T follicular helper cell (primary cell): ENCODE data around the gene PERM1.
A peak's percentile ranks its signal among the peaks of the same experiment; 100 is the strongest.
"Not testable (repeated sequence)": the region's sequence is repeated elsewhere in the genome, so short reads cannot be mapped to it uniquely, and the experiment has no call there.

ENCODE experiments used
- DNase-seq: peaks from one replicate; pipeline ENCODE4 v3.0.0-alpha.2; 2020; ENCODE audit warnings: low read depth

The PERM1 gene

DNA sequence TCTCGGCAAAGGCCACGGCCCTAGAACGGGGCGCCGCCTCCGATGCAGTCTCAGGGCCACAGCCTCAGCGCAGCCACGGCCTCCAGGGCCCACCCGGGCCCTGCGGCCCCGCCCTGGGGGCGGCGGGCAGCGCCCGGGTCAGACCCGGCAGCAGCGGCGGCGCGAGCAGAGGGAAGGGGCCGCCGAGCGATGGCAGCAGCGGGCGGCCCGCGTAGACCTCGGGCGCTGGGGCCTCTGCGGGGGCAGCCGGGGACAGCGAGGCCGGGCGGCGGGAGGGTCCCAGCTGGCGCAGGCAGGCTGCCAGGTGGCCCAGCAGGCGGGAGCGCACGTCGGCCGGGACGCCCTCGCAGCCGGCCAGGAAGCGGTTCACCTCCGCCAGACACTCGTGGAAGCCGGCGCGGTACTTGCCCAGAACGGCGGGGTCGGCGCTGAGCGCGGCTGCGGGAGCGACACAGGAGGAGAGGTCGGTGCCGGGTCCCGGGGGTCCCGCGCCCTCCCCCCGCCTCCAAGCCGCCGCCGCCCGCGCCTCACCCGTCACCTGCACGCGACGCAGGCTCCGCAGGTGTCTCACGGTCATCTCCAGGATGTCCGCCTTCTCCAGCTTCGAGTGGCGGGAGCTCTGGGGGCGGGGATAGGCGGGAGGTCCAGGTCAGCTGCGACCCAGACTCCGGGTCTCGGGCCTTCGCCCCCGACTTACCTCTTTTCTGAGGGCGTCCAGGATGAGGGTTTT, 17.3 kb upstream of the PERM1 start:
- DNase-seq = no peak

DNA sequence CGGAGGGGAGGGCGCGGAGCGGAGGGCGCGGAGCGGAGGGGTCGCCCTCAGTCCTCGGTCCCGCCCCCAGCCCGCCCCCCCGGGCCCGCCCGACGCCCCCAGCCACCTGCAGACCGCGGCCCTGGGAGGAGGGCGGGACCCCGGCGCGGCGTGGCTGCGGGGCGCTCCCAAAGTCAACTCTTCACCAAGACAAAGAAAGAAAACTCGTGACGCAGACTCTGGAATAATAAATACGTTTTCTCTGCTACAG, 16.8 kb upstream of the PERM1 start:
- no peak for DNase-seq

DNA sequence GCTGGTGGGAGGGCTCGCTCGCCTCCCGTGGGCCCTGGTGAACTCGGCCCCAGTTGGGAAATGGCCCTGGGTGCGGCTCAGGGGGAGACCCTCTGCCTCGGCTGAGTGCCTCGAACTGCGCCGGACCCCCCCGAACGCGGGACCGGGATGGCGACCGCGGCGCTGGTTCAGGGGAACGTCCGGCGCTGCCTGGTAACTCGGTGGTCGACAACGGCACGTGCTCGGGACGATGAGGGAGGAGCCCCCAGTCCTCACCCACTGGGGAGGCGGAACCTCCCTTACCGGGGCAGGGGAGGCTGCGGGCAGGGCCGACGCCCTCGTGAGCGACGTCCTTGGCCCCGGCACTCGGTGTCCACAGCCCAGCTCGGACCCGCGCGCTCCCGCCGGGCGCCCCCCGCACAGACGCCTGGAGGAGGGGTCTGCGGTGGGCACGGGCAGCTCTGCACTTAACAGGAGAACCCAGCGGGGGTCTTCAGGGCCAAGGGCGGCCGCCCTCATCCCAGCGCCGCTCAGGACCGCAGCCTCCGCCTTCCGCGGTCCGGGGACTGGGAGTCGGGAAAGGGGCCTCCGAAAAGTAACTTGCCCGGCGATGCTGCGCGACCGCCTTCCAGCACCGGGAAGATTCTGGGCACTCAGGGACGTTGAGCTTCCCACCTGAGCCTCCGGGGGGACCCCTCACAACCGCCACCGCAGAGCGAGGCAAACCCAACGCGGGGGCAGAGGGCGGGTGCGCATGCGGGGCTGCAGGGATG, 16.3 kb upstream of the PERM1 start:
- no peak for DNase-seq

DNA sequence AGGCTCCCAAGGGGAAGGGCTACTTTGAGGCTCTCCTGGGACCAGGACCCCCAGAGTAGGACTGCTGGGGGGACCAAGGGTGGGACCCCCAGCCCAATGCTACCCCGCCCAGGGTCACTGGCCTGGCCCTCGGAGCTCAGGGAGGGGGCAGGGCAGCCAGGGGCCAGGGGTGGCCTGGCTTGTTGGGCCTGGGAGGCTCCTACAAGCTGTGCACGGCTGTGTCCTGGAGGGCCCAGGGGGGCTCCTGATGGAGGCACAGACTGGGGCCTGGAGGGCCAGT, 15.8 kb upstream of the PERM1 start:
- no peak for DNase-seq

DNA sequence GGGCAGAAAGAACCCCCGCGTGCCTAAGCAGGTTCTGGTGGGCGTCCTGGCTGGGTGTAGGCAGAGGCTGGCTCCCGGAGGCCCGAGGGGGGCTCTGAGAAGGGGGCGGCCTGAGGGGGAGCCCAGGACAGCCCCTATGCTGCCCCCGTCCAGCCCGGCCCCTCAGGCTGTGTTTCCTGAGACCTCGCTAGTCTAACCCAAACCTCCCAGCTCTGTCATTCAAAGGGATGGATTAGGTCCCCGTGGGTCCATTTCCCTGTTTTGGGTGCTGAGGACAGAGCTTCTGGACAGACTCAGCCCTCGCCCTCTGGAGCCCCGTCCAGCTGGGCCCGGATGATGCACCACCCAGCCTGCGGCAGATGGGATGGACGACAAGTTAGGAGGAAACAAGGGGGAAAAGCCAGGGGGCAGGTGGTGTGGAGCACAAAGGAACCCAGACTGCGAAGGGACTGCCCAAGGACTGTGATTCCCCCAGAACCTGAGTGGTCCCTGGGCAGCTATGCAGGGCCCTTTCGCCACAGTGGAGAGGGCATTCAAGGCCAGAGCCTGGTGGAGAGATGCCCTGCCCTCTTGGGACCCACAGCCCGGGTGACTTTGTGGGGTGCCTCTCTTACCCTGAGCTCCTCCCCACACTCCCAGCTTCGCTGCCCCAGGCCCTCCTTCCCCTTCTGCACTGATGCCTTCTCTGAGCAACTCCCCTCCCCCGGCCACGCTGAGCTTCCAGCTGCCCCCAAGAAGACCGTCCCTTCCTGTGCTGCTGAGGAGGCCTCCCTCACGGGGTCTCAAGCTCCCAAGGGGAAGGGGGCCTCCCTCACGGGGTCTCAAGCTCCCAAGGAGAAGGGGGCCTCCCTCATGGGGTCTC, 15.2 kb upstream of the PERM1 start:
- DNase-seq = no peak

DNA sequence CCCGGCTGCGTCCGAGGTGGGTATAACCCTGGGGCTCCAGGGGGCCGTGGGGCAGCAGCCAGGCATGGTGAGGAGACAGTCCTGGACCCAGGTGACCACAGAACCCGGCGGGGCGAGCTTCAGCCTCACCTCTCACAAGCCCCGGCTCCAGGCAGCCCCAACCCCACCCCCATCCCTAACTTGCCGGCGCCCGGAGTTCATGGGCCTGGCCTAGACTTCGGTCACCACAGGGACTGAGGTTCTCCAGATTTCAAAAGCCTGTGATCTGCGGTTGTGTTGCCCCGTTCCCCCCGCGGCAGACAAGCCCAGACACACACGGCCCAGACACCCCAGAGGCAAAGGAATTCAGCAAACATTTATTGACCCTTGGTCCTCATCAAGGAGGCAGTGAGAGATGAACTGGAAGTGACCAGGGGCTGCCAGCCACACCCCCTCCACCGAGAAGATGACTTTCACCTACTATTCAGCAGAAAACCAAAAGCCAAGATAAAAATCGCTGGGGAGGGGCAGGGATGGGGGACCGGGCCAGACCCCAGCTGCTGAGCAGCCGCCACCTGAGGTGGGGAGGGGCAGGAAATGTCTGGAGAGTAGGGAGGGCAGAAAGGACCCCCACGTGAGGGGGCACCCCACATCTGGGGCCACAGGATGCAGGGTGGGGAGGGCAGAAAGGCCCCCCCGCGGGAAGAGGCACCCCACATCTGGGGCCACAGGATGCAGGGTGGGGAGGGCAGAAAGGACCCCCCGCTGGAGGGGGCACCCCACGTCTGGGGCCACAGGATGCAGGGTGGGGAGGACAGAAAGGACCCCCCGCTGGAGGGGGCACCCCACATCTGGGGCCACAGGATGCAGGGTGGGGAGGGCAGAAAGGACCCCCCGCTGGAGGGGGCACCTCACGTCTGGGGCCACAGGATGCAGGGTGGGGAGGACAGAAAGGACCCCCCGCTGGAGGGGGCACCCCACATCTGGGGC, 14.1 kb upstream of the PERM1 start:
- DNase-seq = no peak

DNA sequence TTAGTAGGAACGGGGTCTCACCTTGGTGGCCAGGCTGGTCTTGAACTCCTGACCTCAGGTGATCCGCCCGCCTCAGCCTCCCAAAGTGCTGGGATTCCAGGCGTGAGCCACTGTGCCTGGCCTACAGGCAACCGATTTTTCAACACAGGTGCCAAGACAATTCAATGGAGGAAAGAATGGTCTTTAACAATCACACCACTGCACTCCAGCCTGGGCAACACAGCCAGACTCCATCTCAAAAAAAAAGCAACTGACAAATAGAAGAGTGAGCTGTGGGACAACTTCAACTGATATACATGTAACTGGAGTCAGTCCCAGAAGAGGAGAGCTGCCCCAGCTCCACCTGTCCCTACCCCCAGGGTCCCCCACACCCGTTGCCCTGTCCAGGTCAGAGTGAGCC, 12.7 kb upstream of the PERM1 start:
- not testable (repeated sequence) for DNase-seq

DNA sequence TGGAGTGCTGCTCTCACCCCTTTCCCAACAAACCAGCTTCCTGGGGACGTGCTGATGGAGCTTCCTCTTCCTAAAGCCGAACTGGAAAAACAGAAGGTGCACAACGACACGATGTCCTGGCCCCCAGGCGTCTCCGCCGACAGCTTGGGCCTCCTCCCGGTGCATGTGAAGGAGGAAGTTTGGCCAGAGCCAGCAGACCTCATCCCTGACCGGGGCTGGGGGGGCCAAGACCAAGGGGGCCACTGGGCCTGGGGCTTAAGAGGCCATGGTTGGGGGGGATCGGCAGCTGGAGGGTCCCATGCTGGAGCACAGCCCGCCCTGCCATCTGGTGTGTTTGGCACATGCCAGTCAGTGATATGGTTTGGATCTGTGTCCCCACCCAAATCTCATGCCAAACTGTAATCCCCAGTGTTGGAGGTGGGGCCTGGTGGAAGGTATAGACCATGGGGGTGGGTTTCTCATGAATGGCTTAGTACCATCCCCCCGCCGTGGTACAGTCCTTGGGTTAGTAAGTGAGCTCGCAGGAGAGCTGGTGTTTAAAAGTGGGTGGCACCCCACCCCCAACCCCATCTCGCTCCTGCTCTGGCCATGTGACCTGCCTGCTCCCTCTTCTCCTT, 11.6 kb upstream of the PERM1 start:
- no peak for DNase-seq

DNA sequence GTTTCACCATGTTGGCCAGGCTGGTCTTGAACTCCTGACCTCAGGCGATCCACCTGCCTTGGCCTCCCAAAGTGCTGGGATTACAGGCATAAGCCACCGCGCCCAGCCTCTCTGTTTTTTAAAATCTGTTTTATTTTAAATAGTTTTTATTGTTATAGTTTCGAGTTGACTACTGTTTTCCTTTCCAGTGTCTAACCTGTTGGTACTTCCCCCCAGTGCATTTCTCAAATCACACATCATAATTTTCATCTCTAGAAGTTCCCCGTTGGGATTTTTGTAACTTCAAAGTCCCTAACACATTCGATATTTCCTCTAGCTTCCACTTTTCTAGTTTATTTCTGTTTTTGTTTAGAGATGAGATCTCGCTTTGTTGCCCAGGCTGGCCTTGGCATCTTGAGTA, 10.5 kb upstream of the PERM1 start:
- no peak for DNase-seq

DNA sequence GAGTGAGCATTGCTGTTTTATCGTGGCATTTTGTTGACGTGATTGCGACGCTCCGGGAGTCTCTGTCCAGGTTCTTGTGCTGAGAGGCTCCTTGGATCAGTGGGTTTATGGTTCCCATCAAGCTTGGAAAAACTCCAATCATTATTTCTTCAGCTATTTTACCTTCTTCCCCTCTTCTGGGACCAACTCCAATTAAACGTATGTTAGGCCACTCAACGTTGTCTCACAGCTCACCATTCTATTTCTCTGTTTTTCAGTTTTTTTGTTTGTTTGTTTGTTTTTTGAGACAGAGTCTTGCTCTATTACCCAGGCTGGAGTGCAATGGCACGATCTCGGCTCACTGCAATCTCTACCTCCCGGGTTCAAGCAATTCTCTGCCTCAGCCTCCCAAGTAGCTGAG, 10.0 kb upstream of the PERM1 start:
- no peak for DNase-seq

DNA sequence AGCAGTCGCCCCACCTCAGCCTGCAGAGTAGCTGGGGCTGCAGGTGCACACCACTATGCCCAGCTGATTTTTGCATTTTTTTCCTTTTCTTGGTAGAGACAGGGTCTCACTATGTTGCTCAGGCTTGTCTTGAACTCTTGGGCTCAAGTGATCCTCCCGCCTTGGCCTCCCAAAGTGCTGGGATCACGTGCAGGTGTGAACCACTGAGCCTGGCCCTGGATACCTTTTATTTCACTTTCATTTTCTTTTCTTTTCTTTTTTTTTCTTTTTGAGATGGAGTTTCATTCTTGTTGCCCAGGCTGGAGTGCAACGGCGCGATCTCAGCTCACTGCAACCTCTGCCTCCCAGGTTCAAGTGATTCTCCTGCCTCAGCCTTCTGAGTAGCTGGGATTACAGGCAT, 9.4 kb upstream of the PERM1 start:
- DNase-seq = not testable (repeated sequence)

DNA sequence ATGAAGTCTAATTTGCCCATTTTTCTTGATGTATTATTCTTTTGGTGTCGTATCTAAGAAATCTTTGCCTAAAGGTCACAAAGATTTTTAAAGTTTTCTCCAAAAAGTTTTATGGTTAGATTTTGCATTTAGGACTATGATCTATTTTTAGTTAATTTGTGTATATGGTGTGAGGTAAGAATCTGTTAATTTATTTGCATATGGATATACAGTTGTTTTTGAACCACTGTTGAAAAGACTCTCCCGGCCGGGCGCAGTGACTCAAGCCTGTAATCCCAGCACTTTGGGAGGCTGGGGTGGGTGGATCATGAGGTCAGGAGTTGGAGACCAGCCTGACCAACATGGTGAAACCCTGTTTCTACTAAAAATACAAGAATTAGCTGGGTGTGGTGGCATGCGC, 6.2 kb upstream of the PERM1 start:
- not testable (repeated sequence) for DNase-seq

DNA sequence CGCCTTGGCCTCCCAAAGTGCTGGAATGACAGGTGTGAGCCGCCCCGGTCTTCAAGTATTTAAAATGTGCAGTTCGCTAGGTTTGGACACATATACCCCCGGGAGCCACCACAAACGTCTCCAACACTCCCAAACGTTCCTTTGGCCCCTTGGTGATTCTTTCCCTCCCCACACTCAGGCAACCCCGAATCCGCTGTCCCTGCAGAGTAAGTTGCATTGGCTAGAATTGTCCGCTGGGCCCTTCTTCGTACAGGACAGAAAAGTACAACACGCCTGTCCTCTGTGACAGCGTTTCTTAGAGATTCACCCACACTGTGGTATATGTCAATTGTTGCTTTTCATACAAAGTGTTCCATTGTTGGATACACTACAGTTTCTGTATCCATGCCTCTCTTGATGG, 3.2 kb upstream of the PERM1 start:
- DNase-seq = no peak

DNA sequence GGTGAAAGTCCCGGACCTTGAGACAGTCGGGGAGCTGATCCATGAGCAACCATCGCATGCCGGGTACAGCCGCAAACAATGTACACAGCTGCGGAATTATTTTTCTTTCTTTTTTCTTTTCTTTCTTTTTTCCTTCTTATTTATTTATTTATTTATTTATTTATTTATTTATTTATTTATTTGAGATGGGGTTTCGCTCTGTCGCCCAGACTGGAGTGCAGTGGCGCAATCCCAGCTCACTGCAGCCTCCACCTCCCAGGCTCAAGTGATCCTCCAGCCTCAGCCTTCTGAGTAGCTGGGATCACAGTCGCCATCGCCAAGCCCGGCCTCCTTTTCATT, 2.6 kb upstream of the PERM1 start:
- no peak for DNase-seq

DNA sequence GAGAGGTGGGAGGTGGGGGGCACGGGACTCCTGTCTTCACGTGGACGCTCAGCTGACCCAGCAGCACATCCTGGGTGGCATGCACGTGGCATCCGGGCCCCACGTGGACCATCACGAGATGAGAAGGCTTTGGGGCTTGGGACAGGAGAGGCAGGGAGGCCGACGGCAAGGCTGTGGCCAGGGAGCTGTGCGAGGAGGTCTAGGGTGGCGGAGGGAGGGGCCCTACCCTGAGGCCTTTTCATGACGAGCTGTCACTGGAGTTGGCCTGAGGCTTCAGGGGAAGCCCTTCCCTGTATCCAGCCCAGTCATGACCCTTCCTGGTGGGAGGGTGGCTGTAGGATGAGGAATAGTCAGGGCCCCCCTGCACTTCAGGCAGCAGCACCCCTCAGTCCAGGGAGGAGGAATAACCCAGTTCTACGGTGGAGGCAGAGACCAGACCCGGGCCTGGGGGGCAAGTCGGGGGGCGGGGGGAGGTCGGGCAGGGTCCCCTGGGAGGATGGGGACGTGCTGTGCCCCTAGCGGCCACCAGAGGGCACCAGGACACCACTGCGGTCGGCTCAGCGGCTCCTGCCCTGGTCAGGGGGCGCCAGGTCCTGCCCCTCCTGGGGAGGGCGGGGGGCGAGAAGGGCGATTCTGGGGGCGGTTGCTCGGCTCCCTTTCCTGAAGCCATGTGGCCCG, 2.0 kb upstream of the PERM1 start:
- peak; percentile 40 for DNase-seq

DNA sequence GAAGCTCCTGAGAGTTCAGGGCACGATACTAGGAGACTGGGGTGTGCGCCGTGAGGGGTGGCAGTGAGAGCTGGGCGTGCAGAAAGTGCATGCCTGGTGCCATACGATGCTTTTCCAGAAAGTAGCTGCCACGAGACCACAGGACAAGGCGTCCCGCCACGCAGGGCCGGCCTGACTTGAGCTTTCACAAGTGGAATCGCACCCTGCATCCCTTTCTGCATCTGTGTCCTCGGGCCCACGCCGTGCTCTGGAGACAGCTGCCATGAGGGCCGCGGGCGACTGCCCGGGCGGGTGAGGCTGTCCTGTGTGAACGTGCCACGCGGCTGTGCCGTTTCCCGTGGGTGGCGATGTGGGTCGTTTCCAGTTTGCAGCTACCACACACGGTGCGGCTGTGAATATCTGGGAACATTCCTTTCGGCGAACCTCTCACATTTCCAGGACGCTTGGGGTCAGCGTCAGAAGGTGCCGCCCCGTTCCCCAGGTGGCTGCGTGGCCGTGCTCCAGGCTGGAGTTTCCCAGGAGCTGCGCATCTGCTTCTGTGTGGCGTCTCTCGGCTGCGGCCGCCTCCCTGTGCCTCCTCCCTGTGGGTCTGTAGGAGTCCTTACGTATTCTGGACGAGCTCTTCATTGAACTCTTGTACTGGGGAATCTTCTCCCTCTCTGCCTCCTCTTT, 1.0 kb upstream of the PERM1 start:
- no peak for DNase-seq

DNA sequence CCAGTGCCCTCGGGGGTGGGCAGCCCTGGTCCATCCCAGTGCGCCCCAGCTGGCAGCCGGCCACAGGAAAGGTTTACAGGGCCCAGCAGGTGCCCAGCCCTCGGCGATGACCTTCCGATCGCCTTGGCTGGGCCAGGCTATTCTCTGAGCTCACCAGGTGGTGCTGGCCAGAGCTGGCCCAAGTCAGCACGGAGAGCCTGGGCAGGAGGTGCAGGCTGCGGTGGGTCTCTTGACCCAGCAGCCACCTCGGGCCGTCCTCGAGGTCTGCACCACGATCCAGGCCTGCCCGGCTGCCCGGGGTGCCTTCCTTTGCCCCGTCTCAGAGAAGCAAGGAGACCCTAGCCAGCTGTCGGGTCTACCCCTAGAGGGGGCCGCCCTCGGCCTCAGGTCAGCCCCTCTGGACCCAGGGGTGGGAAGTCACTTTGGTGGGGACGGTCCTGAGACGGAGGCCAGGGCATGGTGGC, 370 bp downstream of the PERM1 start:
- DNase-seq = no peak

DNA sequence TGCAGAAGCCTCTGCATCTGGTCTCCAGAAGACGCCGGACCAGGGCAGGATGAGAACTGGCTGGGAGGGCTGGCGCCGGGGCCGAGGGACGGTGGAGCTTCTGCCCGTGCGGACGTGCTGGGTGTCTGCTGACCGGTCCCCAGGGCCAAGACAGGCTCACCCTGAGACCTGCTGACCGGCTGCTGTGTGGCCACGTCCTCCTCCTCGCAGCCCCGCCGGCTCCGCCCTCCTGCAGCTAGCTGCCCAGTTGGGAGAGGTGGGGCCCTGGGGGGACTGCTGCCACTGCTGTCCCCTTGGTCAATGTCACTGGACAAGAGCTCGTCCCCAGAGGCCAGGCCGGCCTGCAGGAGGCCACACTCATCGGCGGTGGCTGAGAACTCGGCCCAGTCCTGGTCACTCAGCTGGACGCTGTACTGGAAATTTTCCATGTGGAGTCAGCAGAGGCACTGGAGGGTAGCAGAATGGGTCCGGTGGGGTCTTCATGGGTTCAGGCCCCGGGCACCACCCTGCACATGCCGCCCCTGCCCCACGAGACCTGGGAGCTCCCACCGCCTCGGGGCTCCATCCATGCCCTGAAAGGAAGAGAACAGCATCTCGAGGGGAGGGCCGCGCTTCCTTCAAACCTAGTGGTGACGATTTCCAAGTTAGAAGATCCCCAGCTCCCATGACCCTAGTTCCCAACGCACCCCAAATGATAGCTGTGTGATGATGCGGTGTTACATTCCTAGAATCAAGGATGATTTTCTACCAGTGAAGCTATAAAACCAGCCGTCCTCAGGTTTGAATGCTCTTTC, 1.1 kb downstream of the PERM1 start:
- DNase-seq = no peak

DNA sequence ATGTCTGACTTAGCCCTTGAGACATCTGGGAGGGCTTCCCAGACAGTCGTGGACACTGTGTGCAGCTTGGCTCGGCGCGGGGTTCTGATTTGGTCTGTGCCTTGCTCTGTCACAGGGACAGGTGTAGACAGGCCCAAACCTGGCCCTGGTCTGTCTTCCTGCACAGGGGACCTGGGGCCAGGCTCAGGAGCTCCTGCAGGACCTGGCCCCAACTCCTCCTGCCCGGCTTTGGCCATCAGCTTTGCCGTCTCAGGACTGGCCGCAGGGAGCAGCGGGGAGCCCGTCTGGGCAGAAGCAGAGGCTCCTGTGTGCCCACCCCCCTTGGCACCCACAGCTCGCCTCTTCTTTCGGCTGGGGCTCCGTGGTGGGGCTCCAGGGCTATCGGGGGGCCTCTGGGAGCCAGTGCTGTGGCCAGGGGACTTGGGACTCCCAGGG, 1.7 kb downstream of the PERM1 start:
- no peak for DNase-seq

DNA sequence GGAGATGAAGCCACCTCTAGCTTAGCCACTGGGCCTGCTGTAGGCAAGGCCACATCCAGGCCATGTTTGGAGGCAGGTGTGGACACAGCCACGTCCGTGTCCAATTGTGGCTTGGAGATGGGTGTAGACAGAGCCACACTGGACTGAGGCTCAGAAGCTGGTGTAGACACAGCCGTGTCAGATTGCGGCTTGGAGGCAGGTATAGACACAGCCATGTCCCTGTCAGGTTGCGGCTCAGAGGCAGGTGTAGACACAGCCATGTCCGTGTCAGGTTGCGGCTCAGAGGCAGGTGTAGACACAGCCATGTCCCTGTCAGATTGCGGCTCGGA, 2.2 kb downstream of the PERM1 start:
- DNase-seq = no peak
